COLO668 (cell line): ENCODE results near the gene BNIP5.
A peak's percentile ranks its signal among the peaks of the same experiment; 100 is the strongest.

Experiments used
- DNase-seq: peaks from one replicate; lab custom pipeline; 2025; ENCODE audit not compliant: unreplicated experiment; lab: John Stamatoyannopoulos, UW

The BNIP5 gene

DNA sequence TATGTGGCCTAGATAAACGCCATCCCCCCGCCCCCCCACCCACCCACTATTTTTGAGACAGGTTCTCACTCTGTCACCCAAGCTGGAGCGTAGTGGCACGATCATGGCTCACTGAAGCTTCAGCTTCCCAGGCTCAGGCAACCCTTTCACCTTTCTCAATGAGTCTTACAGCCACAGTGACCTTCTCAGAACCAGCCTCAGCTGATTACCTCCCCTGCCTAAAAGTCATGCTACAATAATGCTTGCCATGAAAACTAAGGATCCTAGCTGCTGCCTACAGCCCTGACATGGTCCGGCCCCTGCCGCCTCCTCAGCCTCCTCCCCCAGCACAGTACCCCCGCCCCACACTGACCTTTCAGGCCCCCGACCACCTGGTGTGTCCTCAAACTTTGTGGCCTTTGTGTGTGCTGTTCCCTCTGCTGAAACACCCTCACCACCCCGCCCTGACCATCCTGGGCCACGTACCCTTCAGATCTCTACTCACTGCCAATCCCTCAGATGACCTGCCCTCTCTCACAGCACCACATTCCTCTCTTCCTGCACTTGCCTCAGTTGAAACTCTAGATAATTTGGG is 35.5 kb downstream of the BNIP5 start:
- no peak for DNase-seq

DNA sequence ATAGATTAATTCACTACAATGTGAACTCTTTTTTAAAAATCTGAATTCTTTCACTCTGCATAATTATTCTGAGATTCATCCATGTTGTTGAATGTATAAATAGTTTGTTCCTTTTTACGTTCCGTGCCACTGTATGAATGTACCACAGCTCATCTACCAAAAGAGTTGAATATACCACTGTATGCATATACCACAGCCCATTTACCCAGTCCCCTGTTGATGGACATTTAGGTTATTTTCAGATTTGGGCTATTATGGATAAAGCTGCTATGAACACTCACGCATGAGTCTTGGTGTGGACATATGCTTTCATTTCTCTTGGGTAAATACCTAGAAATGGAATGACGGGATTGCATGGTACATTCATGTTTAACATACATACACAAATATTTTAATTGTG is 38.7 kb downstream of the BNIP5 start:
- no peak for DNase-seq

- no peak for DNase-seq
Observed at GRCh38 chr6:36297511-36297910, 39.2 kb downstream of the BNIP5 start.

DNA sequence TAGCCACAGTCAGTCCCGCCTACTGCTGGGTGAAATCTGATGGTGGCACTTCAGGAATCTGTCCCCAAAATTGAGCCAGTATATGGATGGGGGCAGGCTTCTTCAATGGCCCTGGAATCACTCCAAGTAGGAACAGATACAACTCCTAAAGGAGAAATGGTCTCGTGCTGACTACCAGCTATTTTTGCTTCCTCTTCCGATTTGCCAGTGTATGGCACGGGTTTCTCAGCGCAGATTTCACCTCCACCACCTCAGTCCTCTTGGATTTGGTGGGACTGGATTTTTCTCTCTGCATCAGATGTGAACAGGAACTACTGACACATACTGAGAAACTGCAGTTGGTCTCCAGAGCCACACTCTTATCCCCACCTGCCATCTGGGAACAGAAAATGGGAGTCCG is 39.6 kb downstream of the BNIP5 start:
- DNase-seq: no peak

- DNase-seq: no peak
Observed at GRCh38 chr6:36296240-36296639, 40.4 kb downstream of the BNIP5 start.

DNA sequence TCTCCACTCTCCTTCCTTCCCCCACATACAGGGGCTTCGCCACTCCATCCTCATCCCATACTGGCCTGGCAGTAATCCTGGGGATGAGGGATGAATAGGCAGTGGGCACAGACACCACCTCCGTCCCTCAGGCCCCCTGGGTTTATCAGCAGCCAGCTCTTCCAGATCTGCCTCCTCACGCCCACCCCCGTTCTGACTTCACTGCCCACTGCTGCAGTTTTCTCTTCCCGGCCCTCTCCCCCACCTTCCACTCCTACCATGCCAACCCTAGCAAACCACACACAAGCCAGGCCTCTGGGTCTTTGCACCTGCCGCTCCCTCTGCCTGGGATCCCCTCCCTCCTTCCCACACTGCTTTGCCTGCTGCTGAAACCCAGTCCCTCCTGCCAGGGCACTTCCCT is 44.5 kb downstream of the BNIP5 start:
- no peak for DNase-seq

- no peak for DNase-seq
Observed at GRCh38 chr6:36290668-36291620, 45.7 kb downstream of the BNIP5 start.

DNA sequence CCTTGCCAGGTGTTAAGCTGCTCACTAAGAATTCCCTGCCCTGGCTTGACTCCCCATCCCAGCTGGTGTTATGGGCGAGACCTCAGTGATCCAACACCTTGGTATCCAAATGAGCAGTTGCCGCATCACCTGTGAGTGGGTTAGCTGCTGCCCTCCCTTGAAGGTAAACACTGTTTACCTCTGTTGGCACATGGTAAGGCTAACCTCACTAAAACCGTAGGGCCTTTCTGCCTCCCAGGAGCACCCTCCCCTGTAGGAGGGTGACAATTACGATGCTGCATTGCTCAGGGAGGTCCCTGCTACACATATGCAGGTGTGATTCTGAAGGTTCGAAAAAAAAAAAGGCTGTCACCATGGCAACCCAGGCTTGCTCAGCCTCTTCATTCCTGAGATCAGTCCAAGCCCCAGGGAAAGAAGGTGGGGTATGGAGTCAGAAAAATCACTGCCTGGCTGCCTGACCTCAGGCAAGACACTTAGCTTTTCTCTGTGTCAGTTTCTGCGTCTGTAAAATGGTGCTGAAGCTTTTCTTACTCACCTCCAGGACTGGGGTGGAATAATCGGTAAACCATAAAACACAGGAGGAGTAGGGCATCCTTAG is 47.3 kb downstream of the BNIP5 start:
- DNase-seq: no peak

GRCh38 chr6:36286858-36287257 is 49.8 kb downstream of the BNIP5 start:
- no peak for DNase-seq

DNA sequence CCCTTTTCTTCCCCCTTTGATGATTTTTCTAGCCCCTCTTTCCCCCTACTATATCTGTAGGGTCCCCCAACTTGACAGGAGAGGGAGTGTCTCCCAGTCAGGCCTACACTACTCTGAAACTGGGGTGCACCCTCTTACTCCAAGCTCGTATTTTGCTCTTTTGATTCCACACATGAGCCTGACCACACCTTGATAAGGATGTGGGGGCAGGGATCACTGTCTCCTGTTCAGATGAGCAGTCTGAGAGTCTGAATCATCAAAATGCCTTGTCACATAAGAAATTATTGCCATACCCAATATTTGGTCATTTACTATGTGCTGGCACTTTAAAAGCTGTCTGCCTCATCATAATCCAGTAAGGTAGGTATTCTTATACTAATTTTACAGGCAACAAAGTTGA is 50.9 kb downstream of the BNIP5 start:
- DNase-seq: no peak

GRCh38 chr6:36285187-36285671 is 51.5 kb downstream of the BNIP5 start:
- DNase-seq: no peak

DNA sequence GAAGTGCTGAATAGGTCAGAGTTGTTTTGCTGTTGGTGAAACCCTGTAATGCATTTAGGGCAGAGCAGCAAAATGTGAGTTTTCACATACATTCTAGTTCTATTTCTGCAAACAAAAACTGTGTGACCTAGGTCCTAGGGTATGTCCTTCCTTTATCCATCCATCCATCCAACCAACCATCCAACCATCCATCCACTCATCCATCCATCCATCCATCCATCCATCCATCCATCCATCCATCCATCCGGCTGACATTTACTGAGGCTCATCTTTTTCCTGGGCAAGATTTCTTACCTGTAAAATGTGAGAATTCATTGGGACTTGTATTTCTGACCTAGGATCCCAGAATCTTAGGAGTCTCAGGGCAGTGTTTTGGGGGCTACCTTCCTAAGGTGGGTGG is 52.3 kb downstream of the BNIP5 start:
- DNase-seq: no peak

DNA sequence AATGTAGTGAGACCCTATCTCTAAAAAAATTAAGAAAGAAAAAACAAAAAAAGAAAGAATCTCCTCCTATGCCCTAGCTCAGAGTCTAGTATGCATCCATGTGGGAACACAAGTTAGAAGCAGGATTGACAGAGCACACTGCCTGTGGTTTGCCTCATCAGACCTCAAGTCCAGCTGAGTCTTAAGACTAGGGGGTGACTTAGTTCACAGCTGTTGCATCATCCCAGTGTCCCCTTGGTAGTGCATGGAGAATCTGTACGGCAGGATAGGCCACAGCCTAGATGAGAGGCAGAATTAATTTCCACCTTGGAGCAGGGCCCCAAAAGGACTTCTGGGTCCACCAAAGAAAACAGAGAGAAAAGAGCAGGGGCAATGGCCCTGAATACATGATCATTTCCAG is 53.1 kb downstream of the BNIP5 start:
- DNase-seq: no peak

DNA sequence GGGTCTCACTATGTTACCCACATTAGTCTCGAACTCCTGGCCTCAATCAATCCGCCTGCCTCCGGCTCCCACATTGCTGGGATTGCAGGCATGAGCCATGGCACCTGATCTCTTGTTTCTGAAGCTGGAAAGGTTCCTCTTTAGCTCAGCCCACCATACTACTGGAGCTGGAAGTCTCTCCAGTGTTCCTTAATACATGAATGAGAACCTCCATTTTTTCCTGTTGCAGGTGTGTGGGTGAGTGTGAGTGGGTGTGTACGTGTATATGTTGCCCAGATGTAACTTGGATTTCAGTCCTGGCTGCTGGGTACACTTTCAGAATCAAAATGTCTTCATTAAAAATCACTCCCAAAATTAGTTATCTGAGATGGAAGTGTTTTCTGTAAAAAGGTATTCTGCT is 55.7 kb downstream of the BNIP5 start:
- DNase-seq: no peak

- no peak for DNase-seq
Observed at GRCh38 chr6:36280467-36280866, 56.2 kb downstream of the BNIP5 start.

GRCh38 chr6:36277946-36278470 is 58.7 kb downstream of the BNIP5 start:
- no peak for DNase-seq

DNA sequence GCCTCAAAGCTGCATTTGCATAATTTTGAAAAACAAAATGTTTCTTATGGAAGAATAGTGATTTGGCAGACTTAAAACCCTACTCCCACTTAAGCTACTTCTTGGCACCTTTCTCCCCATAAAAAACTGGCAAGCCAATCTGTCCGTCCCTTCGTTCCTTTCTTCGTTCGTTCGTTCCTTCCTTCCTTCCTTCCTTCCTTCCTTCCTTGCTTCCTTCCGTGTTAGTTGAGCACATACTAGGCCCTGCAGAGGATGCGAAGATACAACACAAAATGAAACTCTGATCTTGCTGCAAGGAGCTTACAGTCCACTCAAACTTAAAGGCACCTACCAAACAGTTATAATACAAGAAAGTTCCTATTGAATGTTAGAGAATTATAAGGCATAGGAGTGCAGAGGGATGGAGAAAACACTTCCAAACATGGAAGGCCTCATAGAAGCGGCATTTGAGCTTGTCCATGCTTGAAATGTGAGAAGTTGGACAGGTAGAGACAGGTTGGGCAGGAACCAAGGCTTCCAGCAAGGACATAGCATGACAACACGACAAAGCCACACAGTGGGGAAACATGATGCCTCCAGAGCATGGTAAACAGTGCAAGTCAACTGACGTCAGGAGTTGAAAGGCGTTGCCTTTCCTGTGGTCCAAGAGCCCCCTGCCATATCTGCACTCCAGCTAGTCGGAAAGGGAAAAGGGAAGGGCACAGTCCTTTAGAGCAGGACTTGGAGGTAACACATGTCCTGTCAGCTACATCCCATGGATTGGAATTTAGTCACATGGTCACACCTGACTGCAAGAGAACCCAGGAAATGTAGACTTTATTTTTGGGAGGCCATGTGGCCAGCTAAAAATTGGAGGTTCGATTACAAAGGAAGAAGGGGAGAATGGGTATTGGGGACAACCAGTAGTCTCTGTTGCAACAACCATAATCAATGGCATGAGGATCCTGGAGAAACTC is 59.8 kb downstream of the BNIP5 start:
- DNase-seq: peak; percentile 2

GRCh38 chr6:36273802-36274514 is 62.7 kb downstream of the BNIP5 start:
- no peak for DNase-seq

DNA sequence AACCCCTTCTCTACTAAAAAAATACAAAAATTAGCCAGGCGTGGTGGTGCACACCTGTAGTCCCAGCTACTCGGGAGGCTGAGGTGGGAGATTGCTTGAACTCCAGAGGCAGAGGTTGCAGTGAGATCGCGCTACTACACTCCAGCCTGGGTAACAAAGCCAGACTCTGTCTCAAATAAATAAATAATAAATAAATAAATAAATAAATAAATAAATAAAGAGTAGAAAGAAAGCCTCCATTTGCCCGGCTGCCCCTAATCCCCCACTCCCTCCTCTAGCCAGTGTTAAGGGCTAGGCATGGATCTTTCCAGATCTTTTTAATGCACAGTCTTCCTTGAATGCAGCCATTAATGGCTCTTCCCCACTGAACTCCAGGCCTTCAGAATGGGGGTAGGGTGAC is 63.6 kb downstream of the BNIP5 start:
- DNase-seq: no peak

- DNase-seq: peak; percentile 6
Observed at GRCh38 chr6:36272234-36272633, 64.5 kb downstream of the BNIP5 start.
